GM23248 (cell line): Measurements from ENCODE around the gene TMUB1.

Experiments used
- EZH2 ChIP-seq: fragments of 200-600 bp; sonication (generic); IDR thresholded peaks from 2 replicates; pipeline ENCODE4 v1.6.1; 2018; ENCODE audit warnings: antibody characterized with exemption, mild to moderate bottlenecking; ENCODE audit not compliant: insufficient read depth, poor library complexity, severe bottlenecking
- EZH2phosphoT487 ChIP-seq: fragments of 200-600 bp; sonication (generic); IDR thresholded peaks from 2 replicates; pipeline ENCODE4 v1.6.1; 2018; ENCODE audit warnings: antibody characterized with exemption, moderate library complexity, mild to moderate bottlenecking, low read depth; ENCODE audit not compliant: insufficient read depth

DNA sequence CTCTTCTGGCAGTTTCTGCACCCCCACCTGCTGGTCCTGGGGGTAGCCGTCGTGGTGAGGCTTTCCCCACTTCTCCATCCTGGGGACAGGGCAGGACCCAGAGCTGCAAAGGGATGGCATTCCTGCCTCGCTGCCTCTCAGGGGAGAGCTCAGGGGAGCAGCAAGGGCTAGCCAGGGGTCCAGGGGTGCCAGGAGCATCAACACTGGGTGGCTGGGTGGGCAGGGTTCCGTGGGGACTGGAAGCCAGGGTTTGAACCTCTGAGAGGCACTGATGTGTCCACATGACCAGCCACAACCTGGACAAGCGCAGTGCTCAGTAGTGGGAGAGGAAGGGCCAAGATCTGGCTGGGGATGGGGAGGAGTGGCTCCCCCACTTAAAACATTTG, 49.4 kb downstream of the TMUB1 start:
- TF ChIP-seq EZH2 (no peak), EZH2phosphoT487 (no peak)
